ENCODE results near the gene PA2G4.

Gene PA2G4

GRCh38 chr12:56129942-56130495, 25.7 kb downstream of the PA2G4 start:
- TF ChIP-seq CTCF (IDR thresholded peaks at IDR 0.05), result no peak

GRCh38 chr12:56130876-56131275, 26.5 kb downstream of the PA2G4 start:
- TF ChIP-seq CTCF (IDR thresholded peaks at IDR 0.05), result no peak

GRCh38 chr12:56134897-56135296, 30.5 kb downstream of the PA2G4 start:
- TF ChIP-seq CTCF (IDR thresholded peaks at IDR 0.05), result no peak

- TF ChIP-seq CTCF (IDR thresholded peaks at IDR 0.05), result no peak
These were observed 33.7 kb downstream of the PA2G4 start for GRCh38 chr12:56137853-56138571.

- TF ChIP-seq CTCF (IDR thresholded peaks at IDR 0.05), result no peak
These were observed 37.8 kb downstream of the PA2G4 start for GRCh38 chr12:56141946-56142784.

- no peak for TF ChIP-seq CTCF (IDR thresholded peaks at IDR 0.05)
These were observed 38.9 kb downstream of the PA2G4 start for GRCh38 chr12:56143217-56143616.

GRCh38 chr12:56143870-56144269, 39.5 kb downstream of the PA2G4 start:
- no peak for TF ChIP-seq CTCF (IDR thresholded peaks at IDR 0.05)
